Osteocyte (in vitro differentiated cells): Measurements from ENCODE around the gene UGT1A9. TPM values are rescaled to one million over a fixed set of nuclear protein-coding genes. Genes with fewer than 3 reads are reported as not detected.

Experiments used
- DNase-seq: peaks from one replicate; pipeline ENCODE4 v3.0.0; 2021; ENCODE audit warnings: mixed read lengths; ENCODE audit not compliant: unreplicated experiment; ENCODE audit errors: extremely low spot score
- H3K27ac Mint-ChIP-seq: one replicate; pipeline ENCODE4 v1.8.0; 2021; ENCODE audit warnings: mild to moderate bottlenecking, mixed read lengths; ENCODE audit not compliant: unreplicated experiment
- H3K27me3 Mint-ChIP-seq: one replicate; pipeline ENCODE4 v1.8.0; 2021; ENCODE audit warnings: mixed read lengths; ENCODE audit not compliant: unreplicated experiment
- H3K36me3 Mint-ChIP-seq: one replicate; pipeline ENCODE4 v1.8.0; 2021; ENCODE audit warnings: mixed read lengths; ENCODE audit not compliant: unreplicated experiment
- H3K4me1 Mint-ChIP-seq: one replicate; pipeline ENCODE4 v1.8.0; 2021; ENCODE audit warnings: mixed read lengths; ENCODE audit not compliant: unreplicated experiment
- H3K4me3 Mint-ChIP-seq: one replicate; pipeline ENCODE4 v1.8.0; 2021; ENCODE audit warnings: mild to moderate bottlenecking, moderate library complexity, mixed read lengths; ENCODE audit not compliant: unreplicated experiment
- H3K9me3 Mint-ChIP-seq: one replicate; pipeline ENCODE4 v1.8.0; 2021; ENCODE audit warnings: mixed read lengths; ENCODE audit not compliant: unreplicated experiment
- total RNA-seq: library from RNA; stranded (reverse); gene quantifications from 2 replicates; pipeline ENCODE4 v1.2.1, GENCODE V29; 2021
- TF ChIP-seq, protein P1 (sequence below): fragments of 200-600 bp; sonication (generic); IDR thresholded peaks from 2 replicates; pipeline ENCODE4 v1.5.0; 2021; ENCODE audit warnings: antibody characterized with exemption, mild to moderate bottlenecking, moderate library complexity

The UGT1A9 gene
- total RNA-seq, 1 donor from 2014 or later = not detected

DNA sequence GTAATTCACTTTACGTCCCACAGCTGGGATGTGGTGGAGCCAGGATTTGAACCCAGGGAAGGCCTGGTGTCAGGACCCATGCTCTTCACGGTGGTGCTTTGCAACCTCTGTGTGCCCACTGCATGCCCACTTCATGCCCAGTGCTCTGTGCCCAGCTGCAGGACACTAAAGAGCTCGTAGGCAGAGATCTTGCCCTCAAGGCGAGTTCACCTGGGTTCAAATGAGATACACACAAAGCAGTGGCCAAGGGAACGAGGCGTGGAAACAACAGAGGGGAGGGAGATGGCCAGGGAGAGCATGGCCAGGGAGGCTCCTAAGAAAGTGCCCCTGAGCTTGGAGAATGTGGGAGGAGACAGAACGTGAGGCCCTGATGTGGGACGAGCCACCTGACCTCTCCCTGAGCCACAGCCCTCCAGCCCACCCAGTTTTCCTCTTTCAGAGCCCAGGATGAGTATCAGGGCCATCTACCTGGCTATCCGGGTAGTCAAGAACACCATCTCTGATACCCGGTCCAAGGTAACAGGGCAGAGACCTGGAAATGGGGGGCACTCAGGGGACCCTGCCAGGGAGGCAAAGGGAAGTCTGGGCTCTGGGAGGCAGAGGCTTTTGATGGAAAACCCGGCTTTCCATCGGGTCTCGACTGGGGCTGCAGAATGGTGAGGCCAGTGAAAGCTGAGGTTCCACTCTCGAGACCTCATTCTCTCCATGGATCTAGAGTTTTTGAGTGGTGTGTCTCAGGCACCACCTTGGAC is 126.8 kb downstream of the UGT1A9 start:
- peak; percentile 66 for DNase-seq
- H3K36me3 Mint-ChIP-seq = no peaks in the 10 kb centered on the region

DNA sequence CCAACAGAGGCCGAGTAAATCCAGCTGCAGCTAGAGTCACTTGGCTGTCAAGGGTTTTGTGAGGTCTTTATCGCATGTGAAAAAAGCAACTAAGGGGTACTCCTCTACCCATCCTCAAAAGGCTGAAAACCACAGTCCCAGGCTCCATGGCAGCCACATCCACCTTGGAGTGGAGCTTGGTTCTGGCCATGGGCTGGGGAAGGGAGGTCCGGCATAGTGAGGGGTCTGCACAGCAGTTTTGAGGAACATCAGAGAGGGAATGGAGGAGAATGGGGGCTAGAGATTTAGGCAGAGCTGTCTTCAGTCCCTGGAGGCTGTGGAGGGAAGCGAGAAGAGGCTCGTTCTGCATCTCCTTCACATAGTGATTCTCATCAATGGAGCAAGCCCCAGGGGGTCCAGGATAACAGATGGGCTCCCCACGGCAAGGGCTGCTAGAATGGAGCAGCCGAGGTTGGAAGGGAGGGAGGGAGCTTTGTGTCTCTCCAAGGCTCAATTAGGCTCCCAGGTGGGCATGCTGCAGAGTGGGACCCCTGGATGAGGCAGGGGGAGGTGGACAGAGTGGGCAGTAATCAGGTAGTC is 127.5 kb downstream of the UGT1A9 start:
- peak; percentile 71 for DNase-seq
- TF ChIP-seq, protein P1, sequence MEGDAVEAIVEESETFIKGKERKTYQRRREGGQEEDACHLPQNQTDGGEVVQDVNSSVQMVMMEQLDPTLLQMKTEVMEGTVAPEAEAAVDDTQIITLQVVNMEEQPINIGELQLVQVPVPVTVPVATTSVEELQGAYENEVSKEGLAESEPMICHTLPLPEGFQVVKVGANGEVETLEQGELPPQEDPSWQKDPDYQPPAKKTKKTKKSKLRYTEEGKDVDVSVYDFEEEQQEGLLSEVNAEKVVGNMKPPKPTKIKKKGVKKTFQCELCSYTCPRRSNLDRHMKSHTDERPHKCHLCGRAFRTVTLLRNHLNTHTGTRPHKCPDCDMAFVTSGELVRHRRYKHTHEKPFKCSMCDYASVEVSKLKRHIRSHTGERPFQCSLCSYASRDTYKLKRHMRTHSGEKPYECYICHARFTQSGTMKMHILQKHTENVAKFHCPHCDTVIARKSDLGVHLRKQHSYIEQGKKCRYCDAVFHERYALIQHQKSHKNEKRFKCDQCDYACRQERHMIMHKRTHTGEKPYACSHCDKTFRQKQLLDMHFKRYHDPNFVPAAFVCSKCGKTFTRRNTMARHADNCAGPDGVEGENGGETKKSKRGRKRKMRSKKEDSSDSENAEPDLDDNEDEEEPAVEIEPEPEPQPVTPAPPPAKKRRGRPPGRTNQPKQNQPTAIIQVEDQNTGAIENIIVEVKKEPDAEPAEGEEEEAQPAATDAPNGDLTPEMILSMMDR = no peak
- H3K9me3 Mint-ChIP-seq = peaks cover 3% of the 10 kb centered on the region
- H3K36me3 Mint-ChIP-seq = no peaks in the 10 kb centered on the region
- no peak overlapping the region for H3K4me3 Mint-ChIP-seq
- no peak overlapping the region for H3K27ac Mint-ChIP-seq
- H3K4me1 Mint-ChIP-seq = no peaks in the 10 kb centered on the region
- peaks cover 18% of the 10 kb centered on the region for H3K27me3 Mint-ChIP-seq

More for the DNA sequence above, 126.8 kb downstream of the UGT1A9 start:
- H3K27ac Mint-ChIP-seq = no peak overlapping the region
- TF ChIP-seq, protein P1 = no peak
- H3K4me3 Mint-ChIP-seq = no peak overlapping the region
- H3K27me3 Mint-ChIP-seq = peaks cover 12% of the 10 kb centered on the region
- H3K9me3 Mint-ChIP-seq = peaks cover 3% of the 10 kb centered on the region
- H3K4me1 Mint-ChIP-seq = no peaks in the 10 kb centered on the region

DNA sequence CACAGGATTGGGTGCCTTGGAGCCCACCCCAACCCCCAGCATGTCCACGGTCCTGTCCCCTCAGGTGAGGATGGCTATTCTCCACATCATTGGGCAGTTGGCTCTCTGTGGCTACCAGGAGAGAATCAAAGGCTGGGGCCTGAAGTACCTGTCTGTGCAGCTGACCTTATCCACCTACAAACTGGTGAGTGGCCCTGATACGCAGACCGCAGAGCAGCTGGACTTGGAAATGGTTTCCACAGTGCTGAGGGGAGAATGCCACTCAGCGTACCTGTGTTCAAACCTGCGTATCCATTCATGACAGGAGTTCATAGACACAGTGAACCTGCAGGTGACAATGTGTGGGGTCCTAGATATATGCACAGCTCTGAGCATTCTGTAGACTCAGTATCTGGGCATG is 128.0 kb downstream of the UGT1A9 start:
- no peak overlapping the region for H3K27ac Mint-ChIP-seq
- no peak for DNase-seq
- TF ChIP-seq, protein P1 = no peak
- no peaks in the 10 kb centered on the region for H3K4me1 Mint-ChIP-seq
- no peaks in the 10 kb centered on the region for H3K36me3 Mint-ChIP-seq
- no peak overlapping the region for H3K4me3 Mint-ChIP-seq
- peaks cover 3% of the 10 kb centered on the region for H3K9me3 Mint-ChIP-seq
- peaks cover 22% of the 10 kb centered on the region for H3K27me3 Mint-ChIP-seq

DNA sequence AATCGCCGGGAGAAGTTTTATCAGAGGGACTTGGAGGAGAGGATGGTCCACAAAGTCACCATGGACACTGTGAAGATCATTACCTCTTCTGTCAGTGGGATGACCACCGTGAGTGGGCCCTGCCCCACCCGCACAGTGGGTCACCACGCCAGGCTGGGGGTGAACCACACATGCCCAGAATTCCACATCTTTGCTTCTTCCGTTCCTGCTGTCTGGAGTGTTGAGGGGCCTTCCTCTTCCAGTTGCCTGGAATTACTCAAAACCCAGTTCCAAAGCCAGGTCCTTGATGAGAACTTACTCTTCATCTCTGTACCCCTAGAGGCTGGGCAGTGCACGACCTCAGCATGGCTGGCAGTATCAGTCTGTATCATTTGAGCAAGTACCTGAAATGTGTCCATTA is 128.5 kb downstream of the UGT1A9 start:
- H3K4me1 Mint-ChIP-seq = no peaks in the 10 kb centered on the region
- TF ChIP-seq, protein P1 = no peak
- DNase-seq = no peak
- H3K36me3 Mint-ChIP-seq = no peaks in the 10 kb centered on the region
- H3K27me3 Mint-ChIP-seq = peaks cover 27% of the 10 kb centered on the region
- peaks cover 3% of the 10 kb centered on the region for H3K9me3 Mint-ChIP-seq
- H3K27ac Mint-ChIP-seq = no peak overlapping the region
- no peak overlapping the region for H3K4me3 Mint-ChIP-seq

DNA sequence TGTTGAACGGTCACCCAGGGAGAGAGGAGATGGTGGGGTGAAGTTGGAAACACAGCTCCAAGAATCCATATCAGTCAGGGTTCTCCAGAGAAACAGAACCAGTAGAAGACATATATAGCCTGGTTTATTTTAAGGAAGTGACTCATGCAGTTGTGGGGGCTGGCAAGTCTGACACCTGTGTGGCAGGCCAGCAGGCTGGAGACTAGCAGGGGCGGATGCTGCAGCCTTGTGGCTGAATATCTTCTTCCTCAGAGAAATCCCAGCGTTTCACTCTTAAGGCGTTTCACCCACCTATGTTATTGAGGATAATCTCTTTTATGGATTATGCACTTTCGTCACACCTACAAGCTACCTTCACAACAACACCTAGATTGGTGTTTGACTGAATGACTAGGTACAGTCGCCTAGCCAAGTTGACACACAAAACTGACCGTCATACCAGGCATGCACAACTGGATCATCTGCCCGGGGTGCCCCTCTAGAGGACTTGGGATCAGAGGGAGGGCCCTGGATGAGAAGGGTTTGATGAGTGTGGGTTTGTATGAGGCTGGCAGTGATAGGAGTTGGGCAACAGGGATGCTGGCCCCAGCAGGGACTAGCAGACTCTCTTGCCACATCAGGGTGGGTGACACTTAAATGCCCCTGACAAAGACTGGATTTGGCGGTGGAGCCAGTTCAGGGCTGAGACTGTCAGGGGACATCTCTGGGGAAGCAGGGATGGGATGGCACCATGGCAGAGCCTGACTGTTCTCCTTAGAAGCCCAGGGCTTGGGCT is 129.8 kb downstream of the UGT1A9 start:
- no peaks in the 10 kb centered on the region for H3K36me3 Mint-ChIP-seq
- peaks cover 3% of the 10 kb centered on the region for H3K9me3 Mint-ChIP-seq
- H3K27ac Mint-ChIP-seq = no peak overlapping the region
- H3K4me1 Mint-ChIP-seq = no peaks in the 10 kb centered on the region
- H3K27me3 Mint-ChIP-seq = peaks cover 39% of the 10 kb centered on the region
- no peak overlapping the region for H3K4me3 Mint-ChIP-seq
- TF ChIP-seq, protein P1 = no peak
- no peak for DNase-seq
